ENCODE data around the gene RICTOR. TPM values are rescaled to one million over a fixed set of nuclear protein-coding genes. Genes with fewer than 3 reads are reported as not detected.

Gene RICTOR
- total RNA-seq, 1 donor from 2014 or later = 46.4 TPM

GRCh38 chr5:38892363-38892762, 181.8 kb downstream of the RICTOR start:
- peaks cover 42% of the 10 kb centered on the region for H3K9me3 Mint-ChIP-seq

GRCh38 chr5:38891563-38891962, 182.6 kb downstream of the RICTOR start:
- Mint-ChIP-seq H3K36me3 (no peaks in the 10 kb centered on the region), H3K27me3 (ENCODE audit: low read depth) (no peaks in the 10 kb centered on the region), H3K9me3 (peaks cover 36% of the 10 kb centered on the region), H3K27ac (no peak overlapping the region), H3K4me1 (no peaks in the 10 kb centered on the region), H3K4me3 (no peak overlapping the region)
- TF ChIP-seq, protein P1, sequence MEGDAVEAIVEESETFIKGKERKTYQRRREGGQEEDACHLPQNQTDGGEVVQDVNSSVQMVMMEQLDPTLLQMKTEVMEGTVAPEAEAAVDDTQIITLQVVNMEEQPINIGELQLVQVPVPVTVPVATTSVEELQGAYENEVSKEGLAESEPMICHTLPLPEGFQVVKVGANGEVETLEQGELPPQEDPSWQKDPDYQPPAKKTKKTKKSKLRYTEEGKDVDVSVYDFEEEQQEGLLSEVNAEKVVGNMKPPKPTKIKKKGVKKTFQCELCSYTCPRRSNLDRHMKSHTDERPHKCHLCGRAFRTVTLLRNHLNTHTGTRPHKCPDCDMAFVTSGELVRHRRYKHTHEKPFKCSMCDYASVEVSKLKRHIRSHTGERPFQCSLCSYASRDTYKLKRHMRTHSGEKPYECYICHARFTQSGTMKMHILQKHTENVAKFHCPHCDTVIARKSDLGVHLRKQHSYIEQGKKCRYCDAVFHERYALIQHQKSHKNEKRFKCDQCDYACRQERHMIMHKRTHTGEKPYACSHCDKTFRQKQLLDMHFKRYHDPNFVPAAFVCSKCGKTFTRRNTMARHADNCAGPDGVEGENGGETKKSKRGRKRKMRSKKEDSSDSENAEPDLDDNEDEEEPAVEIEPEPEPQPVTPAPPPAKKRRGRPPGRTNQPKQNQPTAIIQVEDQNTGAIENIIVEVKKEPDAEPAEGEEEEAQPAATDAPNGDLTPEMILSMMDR (IDR thresholded peaks at IDR 0.05; ENCODE audit: unreplicated experiment) = no peak
- DNase-seq (ENCODE audit: low spot score in 2 of 2, unreplicated experiment in 2 of 2) = no peak

More at GRCh38 chr5:38892363-38892762, 181.8 kb downstream of the RICTOR start:
- H3K27ac Mint-ChIP-seq = no peak overlapping the region
- no peaks in the 10 kb centered on the region for H3K27me3 Mint-ChIP-seq (ENCODE audit: low read depth)
- no peaks in the 10 kb centered on the region for H3K36me3 Mint-ChIP-seq
- no peaks in the 10 kb centered on the region for H3K4me1 Mint-ChIP-seq
- no peak for DNase-seq (ENCODE audit: low spot score in 2 of 2, unreplicated experiment in 2 of 2)
- TF ChIP-seq, protein P1 (IDR thresholded peaks at IDR 0.05; ENCODE audit: unreplicated experiment) = no peak
- no peak overlapping the region for H3K4me3 Mint-ChIP-seq

GRCh38 chr5:38889424-38889823, 184.8 kb downstream of the RICTOR start:
- no peak for DNase-seq (ENCODE audit: low spot score in 2 of 2, unreplicated experiment in 2 of 2)
- no peaks in the 10 kb centered on the region for H3K4me1 Mint-ChIP-seq
- no peak overlapping the region for H3K4me3 Mint-ChIP-seq
- H3K27ac Mint-ChIP-seq = no peak overlapping the region
- H3K27me3 Mint-ChIP-seq (ENCODE audit: low read depth) = no peaks in the 10 kb centered on the region
- peaks cover 14% of the 10 kb centered on the region for H3K9me3 Mint-ChIP-seq
- no peaks in the 10 kb centered on the region for H3K36me3 Mint-ChIP-seq
- TF ChIP-seq, protein P1 (IDR thresholded peaks at IDR 0.05; ENCODE audit: unreplicated experiment) = no peak

GRCh38 chr5:38888041-38888440, 186.2 kb downstream of the RICTOR start:
- H3K36me3 Mint-ChIP-seq = no peaks in the 10 kb centered on the region
- no peaks in the 10 kb centered on the region for H3K27me3 Mint-ChIP-seq (ENCODE audit: low read depth)
- no peak overlapping the region for H3K27ac Mint-ChIP-seq
- no peak overlapping the region for H3K4me3 Mint-ChIP-seq
- TF ChIP-seq, protein P1 (IDR thresholded peaks at IDR 0.05; ENCODE audit: unreplicated experiment) = no peak
- H3K4me1 Mint-ChIP-seq = no peaks in the 10 kb centered on the region
- DNase-seq (ENCODE audit: low spot score in 2 of 2, unreplicated experiment in 2 of 2) = no peak
- H3K9me3 Mint-ChIP-seq = peaks cover 2% of the 10 kb centered on the region

Other genes starting within 250 kb of the RICTOR start
- 5.0 to 5.9 TPM (median 5.1 TPM) in 3 replicates for gene OSMR, start 228.4 kb downstream of the RICTOR start, total RNA-seq
- 1.2 to 1.6 TPM (median 1.5 TPM) in 3 replicates for gene FYB1, start 145.2 kb upstream of the RICTOR start, total RNA-seq